Suprapubic skin (tissue), 3 donors: ENCODE data around the gene NDUFS7.

Experiments used
- EP300 ChIP-seq: sonication (generic); formaldehyde crosslinking; IDR thresholded peaks from one replicate; pipeline ENCODE4 v1.6.1; 2017; ENCODE audit warnings: antibody characterized with exemption
- POLR2A ChIP-seq, 2 donors: fragments of 450-650 bp; IDR thresholded peaks; one replicate each; pipeline ENCODE4 v1.6.1; 2017; ENCODE audit warnings: antibody characterized with exemption in 2 of 2, mild to moderate bottlenecking in 2 of 2, moderate library complexity in 2 of 2
- TF ChIP-seq, protein P1 (sequence below), 2 donors: fragments of 200-600 bp in 1 of 2; fragments of 450-650 bp in 1 of 2; sonication (generic) in 1 of 2; IDR thresholded peaks; one replicate each; pipeline ENCODE4 v1.5.1; 2016 to 2019; ENCODE audit warnings: antibody characterized with exemption in 2 of 2, mild to moderate bottlenecking in 1 of 2, moderate library complexity in 1 of 2

DNA sequence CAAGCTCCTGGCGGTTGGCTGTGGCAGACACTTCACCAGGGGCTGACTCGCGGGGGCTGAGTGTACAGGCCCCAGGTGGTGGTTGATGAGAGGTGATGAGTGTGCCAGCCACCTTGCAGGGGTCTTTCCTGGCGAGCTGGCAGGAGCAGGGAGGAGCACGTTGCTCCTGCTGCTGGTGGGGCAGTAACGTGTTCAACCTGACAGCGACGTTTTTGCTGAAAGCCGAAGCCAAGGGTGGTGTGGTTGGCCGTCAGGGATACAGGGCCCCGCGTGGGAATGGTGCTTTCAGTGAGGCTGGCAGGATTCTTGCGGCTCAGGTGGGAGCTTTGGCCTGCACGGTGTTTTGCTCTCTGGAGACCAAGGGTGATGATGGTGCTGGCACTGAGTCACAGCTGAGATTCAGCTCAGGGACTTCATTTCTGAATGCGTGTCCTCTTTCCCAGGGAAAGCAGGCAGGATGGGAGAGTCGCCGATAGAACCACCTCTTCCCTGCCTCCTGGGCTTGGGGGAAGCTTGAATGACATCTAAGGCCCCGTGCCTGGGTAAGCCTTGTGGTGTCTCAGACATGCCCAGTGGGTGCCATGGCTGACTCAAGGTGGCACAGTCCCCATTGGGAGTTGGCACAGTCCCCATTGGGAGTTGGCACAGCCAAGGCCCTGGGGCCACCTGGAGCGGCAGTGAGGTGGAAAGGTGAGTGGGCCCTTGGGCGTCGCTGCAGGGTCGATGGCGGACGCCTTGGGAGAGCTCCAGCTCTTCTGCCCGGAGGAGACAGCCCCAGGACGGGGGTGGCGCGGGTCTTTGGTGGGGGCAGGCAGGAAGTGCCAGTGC is 32.5 kb downstream of the NDUFS7 start:
- TF ChIP-seq POLR2A (IDR thresholded peaks at IDR 0.05), result no peak
- TF ChIP-seq, protein P1, sequence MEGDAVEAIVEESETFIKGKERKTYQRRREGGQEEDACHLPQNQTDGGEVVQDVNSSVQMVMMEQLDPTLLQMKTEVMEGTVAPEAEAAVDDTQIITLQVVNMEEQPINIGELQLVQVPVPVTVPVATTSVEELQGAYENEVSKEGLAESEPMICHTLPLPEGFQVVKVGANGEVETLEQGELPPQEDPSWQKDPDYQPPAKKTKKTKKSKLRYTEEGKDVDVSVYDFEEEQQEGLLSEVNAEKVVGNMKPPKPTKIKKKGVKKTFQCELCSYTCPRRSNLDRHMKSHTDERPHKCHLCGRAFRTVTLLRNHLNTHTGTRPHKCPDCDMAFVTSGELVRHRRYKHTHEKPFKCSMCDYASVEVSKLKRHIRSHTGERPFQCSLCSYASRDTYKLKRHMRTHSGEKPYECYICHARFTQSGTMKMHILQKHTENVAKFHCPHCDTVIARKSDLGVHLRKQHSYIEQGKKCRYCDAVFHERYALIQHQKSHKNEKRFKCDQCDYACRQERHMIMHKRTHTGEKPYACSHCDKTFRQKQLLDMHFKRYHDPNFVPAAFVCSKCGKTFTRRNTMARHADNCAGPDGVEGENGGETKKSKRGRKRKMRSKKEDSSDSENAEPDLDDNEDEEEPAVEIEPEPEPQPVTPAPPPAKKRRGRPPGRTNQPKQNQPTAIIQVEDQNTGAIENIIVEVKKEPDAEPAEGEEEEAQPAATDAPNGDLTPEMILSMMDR (IDR thresholded peaks at IDR 0.05), result no peak
- no peak for TF ChIP-seq EP300
